Activated CD4-positive, alpha-beta T cell treated with anti-CD3 and anti-CD28 coated beads for 4 hours (primary cell): ENCODE data around the gene CEP83.
A peak's percentile ranks its signal among the peaks of the same experiment; 100 is the strongest.

Experiments
- DNase-seq, 2 donors: peaks; one replicate each; pipeline ENCODE4 v3.0.0-alpha.2; 2020

The CEP83 gene

GRCh38 chr12:94297876-94298505 lies 161.7 kb downstream of the CEP83 start:
- DNase-seq, result no peak

DNA sequence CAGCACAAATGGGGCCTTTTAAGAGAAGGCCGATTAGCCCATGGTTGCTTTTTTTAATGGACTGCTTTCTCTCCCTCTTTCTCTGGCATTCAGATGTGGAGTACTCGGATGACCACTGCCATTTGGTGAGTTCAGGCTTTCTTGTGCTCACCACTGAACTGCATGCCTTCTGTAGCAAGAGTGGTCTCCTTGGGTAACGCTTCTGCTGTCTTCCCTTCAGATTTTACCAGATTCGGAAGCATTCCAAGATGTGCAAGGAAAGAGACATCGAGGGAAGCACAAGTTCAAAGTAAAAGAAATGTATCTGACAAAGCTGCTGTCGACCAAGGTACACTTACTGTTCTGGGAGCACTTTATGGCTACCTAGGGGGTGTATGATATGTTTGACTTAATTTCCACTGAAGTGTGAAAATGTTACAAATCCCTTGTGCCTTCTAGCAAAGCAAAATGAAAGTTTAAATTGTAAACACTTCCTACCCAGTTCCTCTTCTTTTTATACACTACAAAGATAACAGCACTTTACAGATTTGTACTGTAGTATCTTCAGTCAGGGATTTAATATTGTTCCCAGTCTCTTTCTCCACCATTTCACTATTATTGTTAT lies 162.5 kb downstream of the CEP83 start:
- DNase-seq, result no peak

DNA sequence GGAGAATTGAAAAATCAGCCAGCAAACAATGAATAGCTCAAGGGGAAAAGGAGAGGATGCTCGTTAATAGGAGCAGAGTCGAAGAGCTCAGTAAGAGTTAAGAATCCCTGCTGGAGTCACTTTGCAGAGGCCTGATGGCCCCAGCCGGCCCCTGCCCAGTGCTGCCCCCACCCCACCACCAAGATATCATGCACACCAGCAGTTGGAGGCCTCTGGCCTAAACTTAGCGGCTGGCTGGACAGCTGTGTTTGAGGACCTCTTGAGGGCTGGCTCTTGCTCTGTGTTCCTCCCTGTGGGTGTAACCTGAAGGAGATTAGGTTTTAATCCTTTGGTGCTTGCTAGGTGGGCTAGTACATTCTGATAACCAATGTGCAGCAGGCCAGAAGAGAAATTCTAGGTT lies 169.3 kb downstream of the CEP83 start:
- no peak for DNase-seq

- no peak for DNase-seq
Measured at GRCh38 chr12:94289461-94290312, 170.0 kb downstream of the CEP83 start.

DNA sequence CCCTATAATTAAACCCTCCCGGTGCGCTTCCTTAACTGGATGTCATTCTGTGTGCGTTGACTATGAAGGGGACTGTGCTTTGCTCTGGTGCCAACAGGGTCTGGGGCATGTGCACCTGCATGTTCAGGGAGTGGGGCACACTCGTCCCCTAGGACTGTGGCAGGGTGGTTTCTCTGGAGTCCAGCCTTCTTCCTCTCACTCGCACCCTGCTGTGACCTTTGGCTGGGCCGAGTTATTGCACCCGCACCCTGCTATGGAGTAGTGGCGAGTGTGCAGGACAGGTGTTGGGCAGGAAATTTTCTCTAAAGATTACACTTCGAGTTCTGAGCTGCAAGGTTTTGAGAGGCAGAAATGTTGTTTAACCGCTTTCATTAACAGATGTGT lies 172.4 kb downstream of the CEP83 start:
- DNase-seq, result no peak

- no peak for DNase-seq
Measured at GRCh38 chr12:94286583-94287244, 173.0 kb downstream of the CEP83 start.

DNA sequence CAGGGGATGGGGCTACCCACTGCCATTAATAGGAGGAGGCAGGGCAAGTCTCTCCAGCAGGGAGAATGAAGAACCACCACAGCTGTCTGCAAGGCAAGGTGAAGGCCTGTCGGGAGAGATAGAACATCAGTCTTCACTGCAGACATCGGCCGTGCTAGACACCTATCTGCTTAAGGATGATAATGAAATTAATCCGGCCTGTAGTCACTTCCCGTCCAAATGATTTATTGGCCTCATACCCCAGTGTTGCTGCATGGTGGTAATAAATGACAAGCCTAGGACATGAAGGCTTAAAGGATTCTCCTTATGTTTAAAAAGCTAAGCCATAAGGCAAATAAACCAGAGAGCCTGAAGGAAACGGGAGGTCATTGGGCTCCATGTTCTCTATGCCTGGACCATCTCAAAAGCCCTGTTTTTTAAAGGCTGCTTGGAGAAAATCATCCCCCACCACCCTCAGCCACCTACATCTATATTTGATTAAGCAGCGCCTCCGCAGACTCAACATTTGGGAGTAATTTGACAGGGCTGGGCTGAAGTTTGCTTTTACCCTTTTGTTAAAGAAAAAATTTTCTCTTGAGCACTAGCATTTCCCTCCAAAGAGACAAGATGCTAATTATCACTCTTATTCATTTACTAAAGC lies 173.6 kb downstream of the CEP83 start:
- DNase-seq, result no peak

- no peak for DNase-seq
Measured at GRCh38 chr12:94284859-94285258, 174.8 kb downstream of the CEP83 start.

DNA sequence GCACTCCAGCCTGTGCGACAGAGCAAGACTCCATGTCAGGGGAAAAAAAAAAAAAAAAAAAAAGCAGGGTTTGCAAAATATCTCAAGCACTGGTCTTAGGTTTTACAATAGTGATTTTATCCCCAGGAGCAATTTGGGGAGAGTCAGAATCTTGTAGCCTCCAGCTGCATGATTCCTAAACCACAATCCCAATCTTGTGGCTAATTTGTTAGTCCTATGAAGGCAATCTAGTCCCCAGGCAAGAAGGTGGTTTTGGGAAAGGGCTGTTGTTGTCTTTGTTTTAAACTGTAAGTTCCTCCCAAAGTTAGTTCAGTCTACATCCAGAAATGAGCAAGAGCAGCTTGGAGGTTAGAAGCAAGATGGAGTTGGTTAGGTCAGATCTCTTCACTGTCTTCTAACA lies 175.6 kb downstream of the CEP83 start:
- no peak for DNase-seq

GRCh38 chr12:94282675-94283074 lies 177.0 kb downstream of the CEP83 start:
- peak; percentile 18 to 42 for DNase-seq

- DNase-seq, result no peak
Measured at GRCh38 chr12:94280063-94280462, 179.6 kb downstream of the CEP83 start.

DNA sequence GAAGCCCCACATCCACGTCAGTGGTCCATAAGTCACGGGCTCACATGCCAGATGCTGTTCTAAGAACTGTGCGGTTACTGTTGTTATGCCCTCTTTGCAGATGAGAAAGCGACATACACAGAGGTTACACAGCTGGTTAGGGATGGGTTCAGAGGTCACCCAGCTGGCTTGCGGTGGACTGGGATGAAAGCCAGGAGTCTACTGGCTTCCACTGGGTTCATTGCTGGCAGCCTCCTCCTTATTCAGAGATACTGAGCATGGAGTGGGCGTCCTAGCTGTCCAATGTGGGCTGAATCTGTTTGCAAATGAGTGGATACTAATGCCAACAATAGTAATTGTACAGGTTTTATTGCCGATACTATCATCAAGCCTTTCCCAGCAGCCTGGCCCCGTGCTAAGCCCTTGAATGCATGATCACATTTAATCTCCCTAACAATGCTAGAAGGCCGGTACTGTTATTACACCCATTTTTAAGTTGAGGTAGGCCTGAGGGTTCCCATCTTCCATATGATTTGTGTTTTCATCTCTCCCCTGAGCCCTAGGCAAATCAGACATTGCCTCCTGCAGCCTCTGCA lies 182.2 kb downstream of the CEP83 start:
- DNase-seq, result no peak

DNA sequence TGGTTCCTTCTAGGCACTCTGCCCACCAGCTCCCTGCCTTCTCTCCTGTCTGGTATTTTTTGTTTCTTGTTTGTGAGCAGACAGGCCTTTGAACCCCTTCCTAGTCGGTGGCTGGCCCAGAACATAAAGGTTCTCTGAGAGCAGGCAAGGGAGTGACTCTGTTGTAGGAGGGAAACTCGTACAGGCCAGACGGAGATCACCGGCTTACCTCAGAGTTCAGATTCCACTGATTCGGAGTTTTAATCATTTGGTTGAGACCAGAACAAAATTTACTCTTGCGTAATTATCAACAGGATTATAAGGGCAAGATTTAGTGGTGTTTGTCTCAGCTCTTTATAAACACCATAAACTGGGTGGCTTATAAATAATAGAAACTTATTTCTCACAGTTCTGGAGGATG lies 182.9 kb downstream of the CEP83 start:
- DNase-seq, result no peak

DNA sequence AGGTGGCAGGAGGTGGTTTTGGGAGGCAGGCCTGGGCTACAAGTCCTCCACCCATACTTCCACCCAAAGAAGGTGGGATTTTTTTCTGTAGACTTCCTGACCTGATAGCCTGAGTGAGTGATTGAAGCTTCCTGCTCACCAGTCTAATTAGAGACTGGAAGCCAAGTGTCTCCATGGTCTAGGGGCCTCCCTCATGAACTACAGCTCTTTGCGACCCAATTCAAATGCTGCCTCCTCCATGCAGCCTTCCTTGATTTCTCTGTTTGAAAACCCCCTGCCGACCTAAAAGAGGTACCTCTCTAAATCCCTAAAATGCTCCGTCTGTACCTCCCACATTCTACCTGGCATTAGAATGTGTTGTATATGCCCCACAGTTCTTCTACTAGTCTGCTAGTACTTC lies 186.4 kb downstream of the CEP83 start:
- no peak for DNase-seq

DNA sequence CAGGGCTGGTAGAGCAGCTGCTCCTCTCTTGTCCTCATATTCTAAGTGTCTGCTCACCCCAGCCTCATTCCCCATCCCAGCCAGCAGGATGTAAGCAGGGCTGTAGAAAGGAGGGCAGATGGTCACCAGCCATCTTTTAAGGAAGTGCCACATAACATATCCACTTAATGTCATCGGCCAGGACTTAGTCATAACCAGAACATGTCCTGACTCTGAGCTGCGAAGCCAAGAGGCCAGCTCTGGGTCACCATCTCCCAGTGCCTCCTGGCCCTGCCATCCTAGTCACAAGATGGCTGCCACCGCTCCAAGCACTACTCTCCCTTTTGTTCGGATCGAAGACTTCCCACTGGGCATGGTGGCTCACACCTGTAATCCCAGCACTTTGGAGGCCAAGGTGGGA lies 187.4 kb downstream of the CEP83 start:
- no peak for DNase-seq

GRCh38 chr12:94271351-94271750 lies 188.3 kb downstream of the CEP83 start:
- DNase-seq, result no peak

DNA sequence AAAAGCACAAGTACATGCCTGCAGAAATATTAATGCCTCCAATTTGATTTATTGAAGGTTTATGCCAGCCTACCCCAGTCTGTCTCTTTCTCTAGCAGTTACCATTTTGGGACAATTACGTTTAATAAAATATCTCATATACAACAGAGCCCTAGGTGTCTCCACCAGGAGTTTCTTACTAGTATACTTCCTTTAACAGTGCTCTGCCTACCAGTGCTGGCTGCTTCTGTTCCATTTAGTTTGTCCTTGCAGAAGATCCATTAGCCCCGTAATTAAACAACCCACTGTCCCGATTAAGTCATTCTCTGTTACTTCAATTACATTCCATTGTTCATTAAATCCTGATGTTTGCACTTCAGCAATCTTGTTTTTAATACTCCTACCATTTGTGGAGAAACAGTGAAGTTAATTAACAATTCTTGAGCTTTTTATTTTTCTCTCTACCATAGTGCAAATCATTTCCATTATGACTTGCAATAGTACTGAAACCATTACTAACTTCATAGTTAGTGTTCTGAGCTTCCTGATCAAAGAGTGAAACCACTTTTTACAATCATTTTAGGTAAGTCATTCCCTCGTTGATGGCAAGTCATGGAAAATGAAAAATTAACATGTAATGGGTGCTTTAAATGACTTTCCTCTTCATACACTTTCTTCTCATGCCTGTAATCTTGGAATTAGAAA lies 190.2 kb downstream of the CEP83 start:
- DNase-seq, result no peak

GRCh38 chr12:94267921-94268471 lies 191.7 kb downstream of the CEP83 start:
- no peak for DNase-seq

GRCh38 chr12:94267537-94267872 lies 192.2 kb downstream of the CEP83 start:
- DNase-seq, result no peak

DNA sequence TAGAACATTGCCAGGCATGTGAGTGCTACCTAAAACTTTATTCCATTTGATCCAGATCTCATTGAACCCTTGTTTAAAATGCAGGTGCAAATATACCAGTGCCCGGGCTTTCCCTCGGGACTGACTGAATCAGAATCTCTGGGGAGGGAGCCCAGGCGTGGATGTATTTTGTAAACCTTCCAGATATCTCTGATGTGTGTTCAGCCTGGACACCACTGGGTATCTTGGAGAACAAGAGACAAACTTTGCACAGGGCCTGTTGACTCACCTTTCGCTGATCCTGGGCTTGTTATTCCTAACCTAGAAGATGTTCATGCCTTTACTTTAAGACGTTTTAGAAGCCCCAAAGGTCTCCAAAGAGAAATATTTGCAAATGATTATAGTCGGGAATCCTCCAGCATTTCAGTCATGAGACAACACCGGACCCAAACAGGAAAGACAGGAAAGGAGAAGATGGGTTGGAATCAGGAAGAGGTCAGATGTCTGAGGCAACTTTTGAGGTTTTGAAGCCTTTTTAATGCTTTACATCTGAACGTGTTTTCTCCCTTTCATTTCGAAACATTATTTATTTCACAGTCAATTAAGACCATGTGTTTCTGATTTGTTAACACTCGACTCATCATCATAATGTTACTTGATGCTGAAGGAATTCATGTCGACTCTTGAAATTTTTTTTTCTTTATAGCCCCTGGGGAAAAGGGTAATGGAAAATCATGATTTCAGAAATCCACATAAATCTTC lies 192.7 kb downstream of the CEP83 start:
- no peak for DNase-seq
